ENCODE measurements around the gene DYNLT4.

GRCh38 chr1:44855742-44856141, 48.6 kb upstream of the DYNLT4 start:
- TF ChIP-seq CTCF (IDR thresholded peaks at IDR 0.05): no peak
- no peak for TF ChIP-seq POLR2A (IDR thresholded peaks at IDR 0.05)

All from testis (tissue), 2 donors.